Pancreas (tissue), 10 donors: ENCODE data around the gene TNRC6A. TPM values are rescaled to one million over a fixed set of nuclear protein-coding genes. Genes with fewer than 3 reads are reported as not detected.

Experiments used
- ATAC-seq, 4 donors: fragments of 200-7000 bp; cut with Tn5 transposase; one replicate each; pipeline versions ENCODE4 v1.8.0 to v1.9.1; 2020; ENCODE audit warnings: mild to moderate bottlenecking in 4 of 4, moderate library complexity in 4 of 4
- DNase-seq, 6 donors: peaks; one replicate each; pipeline ENCODE4 v3.0.0-alpha.2; 2020
- FAIRE-seq: peaks from 2 replicates; lab custom pipeline; 2012; peaks lifted over from hg19 to GRCh38; lab: Jason Lieb, UNC
- H3K27ac ChIP-seq, 4 donors: fragments of 200-600 bp; sonication (generic); 1 replicate in 3 of 4; 2 replicates in 1 of 4; pipeline versions ENCODE4 v1.5.0 to v1.8.0; 2020
- H3K27me3 ChIP-seq, 4 donors: fragments of 200-600 bp; one replicate each; pipeline ENCODE4 v1.8.0; 2021
- H3K36me3 ChIP-seq, 3 donors: fragments of 200-600 bp; sonication (generic) in 1 of 3; one replicate each; pipeline versions ENCODE4 v1.5.0 to v1.8.0; 2020 to 2021
- H3K4me1 ChIP-seq, 3 donors: fragments of 200-600 bp; one replicate each; pipeline ENCODE4 v1.8.0; 2021
- H3K4me3 ChIP-seq, 4 donors: fragments of 200-600 bp; sonication (generic) in 2 of 4; one replicate each; pipeline versions ENCODE4 v1.5.0 to v1.8.0; 2020 to 2021
- H3K9me3 ChIP-seq, 4 donors: fragments of 200-600 bp; one replicate each; pipeline ENCODE4 v1.8.0; 2021
- CTCF ChIP-seq, 4 donors: fragments of 200-600 bp; sonication (generic) in 3 of 4; IDR thresholded peaks; one replicate each; pipeline versions ENCODE4 v1.5.0 to v1.8.0; 2021; ENCODE audit warnings: antibody characterized with exemption in 4 of 4
- WGBS, 2 donors: extraction: QIAGEN DNeasy Blood & Tissue Kit; methylation state at CpG; one replicate each; pipeline ENCODE4 v1.1.7; 2013; 5-methylcytosine and 5-hydroxymethylcytosine counted together
- intact Hi-C, 3 donors: fragments of 100-400 bp; cut with DNase I; formaldehyde crosslinking; loops; one replicate each; pipeline versions ENCODE4 v1.11.1 to v1.14.2; 2022
- polyA plus RNA-seq, 2 donors: library from polyadenylated mRNA; stranded (reverse); fragments of 200-250 nt; gene quantifications; one replicate each; pipeline ENCODE4 v1.2.3, GENCODE V29; 2013
- total RNA-seq, 6 donors: library from RNA; stranded (reverse); fragmentation: NEBNext Ultra II Directional in 4 of 6; extraction: Animal tissue kit (Norgen Biotek cat#: 25700) in 4 of 6; gene quantifications; one replicate each; pipeline versions ENCODE4 v1.2.1 to v1.2.4, GENCODE V29; 2021 to 2023
- donor health status: healthy with polysubstance abuse.
- donor health status: DM: no; HTN: no; CAD: no; lungs with moderate emphysema.
- donor health status: DM: no; HTN: no; CAD: no.
- donor health status: control.
- donor health status: control.
- donor health status: Bipolar disorder and iron deficiency.
- donor health status: DM: yes; HTN: yes; CAD: no.
- donor health status: DM: no; HTN: no; CAD: no.
- donor health status: DM: no; HTN: no; CAD: no.
- donor health status: DM: yes; HTN: yes; CAD: no.

The TNRC6A gene
- total and polyA plus RNA-seq, 8 donors, result 15.6 to 33.9 (median 23.2) TPM

GRCh38 chr16:24685539-24686432, 43.7 kb upstream of the TNRC6A start:
- 33 to 34% methylated on average over 15 of the region's 15 CpGs for WGBS, 2 donors
- no peak overlapping the region for H3K27ac ChIP-seq
- H3K9me3 ChIP-seq, result no peaks in the 10 kb centered on the region
- H3K36me3 ChIP-seq, result no peaks in the 10 kb centered on the region
- no peaks in the 10 kb centered on the region for H3K27me3 ChIP-seq
- FAIRE-seq, result no peak
- no peak overlapping the region for H3K4me3 ChIP-seq
- intact Hi-C loops, result no loop called here
- peak; percentile 37 to 63 (median 57) for DNase-seq
- peak; percentile 60 to 88 (median 74) for ATAC-seq
- peaks cover 0 to 9% (median 0%) of the 10 kb centered on the region in 3 donors for H3K4me1 ChIP-seq
- TF ChIP-seq CTCF (IDR thresholded peaks at IDR 0.05), result no peak

GRCh38 chr16:24686678-24687077, 42.8 kb upstream of the TNRC6A start:
- DNase-seq (no peak), ATAC-seq (peak in 1 of 4 donors; percentile 22), FAIRE-seq (no peak)
- no peaks in the 10 kb centered on the region for H3K36me3 ChIP-seq
- H3K9me3 ChIP-seq, result no peaks in the 10 kb centered on the region
- intact Hi-C loops, result no loop called here
- H3K4me1 ChIP-seq, result peaks cover 0 to 9% (median 0%) of the 10 kb centered on the region in 3 donors
- H3K4me3 ChIP-seq, result no peak overlapping the region
- no peaks in the 10 kb centered on the region for H3K27me3 ChIP-seq
- no peak for TF ChIP-seq CTCF (IDR thresholded peaks at IDR 0.05)
- no peak overlapping the region for H3K27ac ChIP-seq
- 63% methylated on average over 9 of the region's 9 CpGs for WGBS, 2 donors

- Histone ChIP-seq H3K36me3 (no peaks in the 10 kb centered on the region), H3K9me3 (no peaks in the 10 kb centered on the region), H3K4me1 (peaks cover 0 to 9% (median 0%) of the 10 kb centered on the region in 3 donors), H3K4me3 (no peak overlapping the region), H3K27me3 (no peaks in the 10 kb centered on the region), H3K27ac (no peak overlapping the region)
- intact Hi-C loops, result no loop called here
- FAIRE-seq (no peak), DNase-seq (no peak), ATAC-seq (no peak)
- WGBS, 2 donors, result 85 to 86% methylated on average over 2 of the region's 2 CpGs
- TF ChIP-seq CTCF (IDR thresholded peaks at IDR 0.05), result no peak
Measured at GRCh38 chr16:24688359-24688758, 41.1 kb upstream of the TNRC6A start.

GRCh38 chr16:24689128-24689527, 40.3 kb upstream of the TNRC6A start:
- FAIRE-seq (no peak), ATAC-seq (peak in 2 of 4 donors; percentile 32 to 42), DNase-seq (no peak)
- intact Hi-C loops, result no loop called here
- Histone ChIP-seq H3K4me3 (no peak overlapping the region), H3K9me3 (no peaks in the 10 kb centered on the region), H3K4me1 (peaks cover 0 to 9% (median 0%) of the 10 kb centered on the region in 3 donors), H3K36me3 (no peaks in the 10 kb centered on the region), H3K27ac (no peak overlapping the region), H3K27me3 (no peaks in the 10 kb centered on the region)
- peak in 2 of 4 donors; percentile 5 to 12 for TF ChIP-seq CTCF (IDR thresholded peaks at IDR 0.05)
- 48 to 49% methylated on average over 7 of the region's 7 CpGs for WGBS, 2 donors

- intact Hi-C loops, result no loop called here
- 53 to 60% methylated on average over 7 of the region's 7 CpGs for WGBS, 2 donors
- Histone ChIP-seq H3K36me3 (no peaks in the 10 kb centered on the region), H3K4me3 (no peak overlapping the region), H3K9me3 (no peaks in the 10 kb centered on the region), H3K27me3 (no peaks in the 10 kb centered on the region), H3K27ac (no peak overlapping the region), H3K4me1 (no peaks in the 10 kb centered on the region)
- no peak for TF ChIP-seq CTCF (IDR thresholded peaks at IDR 0.05)
- no peak for FAIRE-seq
- DNase-seq, result no peak
- ATAC-seq, result no peak
Measured at GRCh38 chr16:24692854-24693253, 36.6 kb upstream of the TNRC6A start.
